Measurements from ENCODE around the gene ANKRD44.

DNA sequence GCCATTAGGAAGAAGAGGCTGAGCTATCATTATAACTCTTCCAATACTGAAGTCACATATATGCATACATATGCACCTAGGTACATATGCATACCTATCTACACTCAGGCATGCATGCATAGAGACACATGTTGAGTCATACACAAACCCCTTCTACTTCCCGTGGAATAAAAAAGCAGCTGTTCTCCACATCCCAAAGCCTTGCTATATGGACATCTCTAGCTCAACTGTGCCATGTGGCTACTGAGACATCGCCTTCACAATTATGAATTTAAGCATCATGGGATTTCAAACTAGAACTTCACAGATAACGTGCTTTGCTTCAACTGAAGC lies 120.5 kb downstream of the ANKRD44 start:
- TF ChIP-seq YY1 (IDR thresholded peaks at IDR 0.05; ENCODE audit: insufficient read depth, insufficient read length), result no peak
- no peak for TF ChIP-seq ZNF274 (IDR thresholded peaks at IDR 0.05; ENCODE audit: low read depth, low read length)
- TF ChIP-seq SUZ12 (IDR thresholded peaks at IDR 0.05; ENCODE audit: extremely low read depth, insufficient read depth, insufficient read length), result no peak
